ENCODE data around the gene CYP4F8.

- no peak for TF ChIP-seq CTCF (IDR thresholded peaks at IDR 0.05)
- no peak for TF ChIP-seq POLR2AphosphoS5 (IDR thresholded peaks at IDR 0.05; ENCODE audit: low read depth, low read length)
These were observed 37.7 kb upstream of the CYP4F8 start for GRCh38 chr19:15577184-15577771.
